PFSK-1 (cell line): ENCODE results near the gene CCAR1.

Source experiments
- POLR2AphosphoS5 ChIP-seq: IDR thresholded peaks from 2 replicates; pipeline ENCODE4 v1.6.1; 2012; ENCODE audit warnings: low read depth, mild to moderate bottlenecking, control low read depth, low read length, moderate library complexity
- REST ChIP-seq, 2 experiments: IDR thresholded peaks; 2 replicates each; pipeline versions ENCODE4 v1.6.1 to v1.8.0; 2011 to 2012; ENCODE audit warnings: low read depth in 2 of 2, low read length in 2 of 2, control low read depth in 1 of 2, inconsistent platforms in 1 of 2, mild to moderate bottlenecking in 1 of 2, moderate library complexity in 1 of 2; ENCODE audit not compliant: insufficient read depth in 1 of 2
- SIN3A ChIP-seq: IDR thresholded peaks from 2 replicates; pipeline ENCODE4 v1.6.1; 2012; ENCODE audit warnings: mild to moderate bottlenecking, low read length, moderate library complexity, borderline replicate concordance; ENCODE audit not compliant: insufficient read depth
- TAF1 ChIP-seq: IDR thresholded peaks from 2 replicates; pipeline ENCODE4 v1.6.1; 2012; ENCODE audit warnings: low read length, control low read depth, borderline replicate concordance; ENCODE audit not compliant: insufficient read depth

GRCh38 chr10:68734349-68734748 lies 13.3 kb downstream of the CCAR1 start:
- TF ChIP-seq REST (IDR thresholded peaks at IDR 0.05; ENCODE audit: insufficient read depth in 1 of 2, low read depth in 2 of 2, low read length in 2 of 2) (no peak), POLR2AphosphoS5 (no peak), SIN3A (no peak), TAF1 (no peak)
